GM21390 (cell line): ENCODE results near the gene OR6M1.

ENCODE experiments used
- ATAC-seq: cut with Tn5 transposase; IDR thresholded peaks from one replicate; pipeline ENCODE4 v1.9.1; 2021; ENCODE audit not compliant: unreplicated experiment

The OR6M1 gene, protein sequence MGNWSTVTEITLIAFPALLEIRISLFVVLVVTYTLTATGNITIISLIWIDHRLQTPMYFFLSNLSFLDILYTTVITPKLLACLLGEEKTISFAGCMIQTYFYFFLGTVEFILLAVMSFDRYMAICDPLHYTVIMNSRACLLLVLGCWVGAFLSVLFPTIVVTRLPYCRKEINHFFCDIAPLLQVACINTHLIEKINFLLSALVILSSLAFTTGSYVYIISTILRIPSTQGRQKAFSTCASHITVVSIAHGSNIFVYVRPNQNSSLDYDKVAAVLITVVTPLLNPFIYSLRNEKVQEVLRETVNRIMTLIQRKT

DNA sequence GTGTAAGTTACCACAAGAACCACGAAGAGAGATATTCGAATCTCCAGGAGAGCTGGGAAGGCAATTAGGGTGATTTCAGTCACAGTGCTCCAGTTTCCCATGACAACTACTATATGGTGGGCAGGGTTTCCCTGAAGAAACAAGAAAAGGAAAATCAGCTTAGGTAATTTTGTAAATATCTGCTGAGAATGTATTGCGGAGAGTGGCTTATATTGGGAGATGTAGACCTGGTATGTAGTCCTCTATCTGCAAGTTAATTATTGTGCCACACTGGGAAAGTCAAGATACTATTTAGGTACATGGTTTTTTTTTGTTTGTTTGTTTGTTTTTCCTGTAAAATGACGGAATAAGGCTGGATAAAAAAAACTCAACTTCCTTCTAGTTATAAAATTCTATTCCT, at the start of gene OR6M1:
Gene OR6M1 (minus strand): TSS at position 101 of the 400 bp plus-strand sequence. CDS start 0 bp downstream, at position 101.
- no peak for ATAC-seq

DNA sequence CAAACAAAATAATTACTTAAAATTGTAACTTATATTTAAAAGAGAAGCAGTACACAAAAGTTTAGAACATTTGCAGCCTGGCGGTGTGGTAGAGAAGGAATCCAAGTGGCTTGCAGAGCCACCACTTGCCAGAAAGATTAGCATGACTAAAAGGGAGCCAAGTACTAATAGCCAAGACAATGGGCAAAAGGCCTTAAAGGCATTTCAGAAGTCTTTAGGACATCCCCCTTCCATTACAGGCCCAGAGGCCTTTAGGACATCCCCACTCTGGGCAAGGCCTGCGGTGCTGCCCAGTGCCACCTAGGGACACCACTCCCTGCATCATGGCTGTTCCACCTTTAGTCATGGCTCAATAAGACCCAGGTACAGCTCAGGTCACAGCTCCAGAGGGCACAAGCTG, 46.9 kb upstream of the OR6M1 start:
- ATAC-seq = no peak

DNA sequence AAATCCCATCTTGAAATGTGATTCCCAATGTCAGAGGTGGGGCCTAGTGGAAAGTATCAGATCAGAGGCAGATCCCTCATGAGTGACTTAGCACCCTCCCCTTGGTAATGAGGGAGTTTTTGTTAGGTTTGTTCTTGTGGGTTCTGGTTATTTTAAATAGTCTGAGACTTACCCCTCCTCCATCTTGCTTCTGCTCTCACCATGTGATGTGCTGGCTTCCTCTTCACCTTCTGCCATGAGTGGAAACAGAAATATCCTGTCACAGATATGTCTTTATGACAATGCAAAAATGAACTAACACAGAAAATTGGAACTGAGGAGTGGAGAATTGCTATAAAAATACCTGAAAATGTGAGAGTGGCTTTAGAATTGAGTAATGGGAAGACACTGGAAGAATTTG, 46.2 kb upstream of the OR6M1 start:
- ATAC-seq = no peak

DNA sequence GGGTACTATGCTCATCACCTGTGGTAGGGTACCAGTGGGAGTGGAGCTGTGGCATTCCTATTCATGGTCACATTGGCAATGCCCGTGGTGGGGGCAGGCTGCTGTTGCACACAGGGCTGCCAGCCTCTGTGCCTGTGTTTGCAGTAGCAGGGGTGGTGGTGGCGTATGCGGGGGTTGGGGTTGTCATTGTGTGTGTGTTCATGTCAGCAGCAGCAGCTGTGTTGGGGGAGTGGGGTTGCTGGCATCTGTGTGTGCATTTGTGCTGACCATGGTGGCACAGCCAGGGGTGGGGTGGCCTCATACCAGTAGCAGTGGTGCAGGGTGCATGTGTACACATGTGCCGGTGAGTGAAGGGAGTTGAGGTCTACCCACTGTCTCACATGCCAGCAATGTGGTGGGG, 45.0 kb upstream of the OR6M1 start:
- ATAC-seq = no peak

DNA sequence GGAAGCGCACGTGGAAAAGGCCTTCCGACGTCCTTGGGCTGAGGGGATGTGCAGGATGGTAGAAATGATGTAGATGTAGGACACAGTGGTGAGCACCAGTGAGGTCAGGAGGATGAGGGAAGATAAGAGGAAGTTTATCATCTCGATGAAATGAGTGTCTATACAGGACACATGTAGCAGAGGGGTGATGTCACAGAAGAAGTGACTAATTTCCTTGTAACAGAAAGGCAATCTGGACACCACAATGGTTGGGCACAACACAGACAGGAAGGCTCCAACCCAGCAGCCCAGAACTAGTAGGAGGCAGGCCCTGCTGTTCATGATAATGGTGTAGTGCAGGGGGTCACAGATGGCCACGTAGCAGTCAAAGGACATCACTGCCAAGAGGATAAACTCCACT, 35.0 kb upstream of the OR6M1 start:
- no peak for ATAC-seq

DNA sequence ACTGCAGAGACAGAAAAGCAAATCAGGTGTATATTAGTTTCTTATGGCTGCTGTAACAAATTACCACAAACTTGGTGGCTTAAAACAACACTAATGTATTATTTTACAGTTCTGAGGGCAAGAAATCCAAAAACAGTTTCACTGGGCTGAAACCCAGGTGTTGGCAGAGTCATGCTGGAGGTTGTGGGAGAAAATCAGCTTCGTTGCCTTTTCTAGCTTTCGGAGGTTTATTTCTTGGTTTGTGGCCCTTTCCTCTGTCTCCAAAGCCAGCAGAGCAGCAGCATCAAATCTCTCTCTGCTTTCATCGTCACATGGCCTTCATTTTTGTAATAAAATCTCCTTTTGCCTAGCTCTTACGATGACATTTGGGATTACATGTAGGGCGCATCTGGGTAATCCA, 33.0 kb upstream of the OR6M1 start:
- no peak for ATAC-seq

DNA sequence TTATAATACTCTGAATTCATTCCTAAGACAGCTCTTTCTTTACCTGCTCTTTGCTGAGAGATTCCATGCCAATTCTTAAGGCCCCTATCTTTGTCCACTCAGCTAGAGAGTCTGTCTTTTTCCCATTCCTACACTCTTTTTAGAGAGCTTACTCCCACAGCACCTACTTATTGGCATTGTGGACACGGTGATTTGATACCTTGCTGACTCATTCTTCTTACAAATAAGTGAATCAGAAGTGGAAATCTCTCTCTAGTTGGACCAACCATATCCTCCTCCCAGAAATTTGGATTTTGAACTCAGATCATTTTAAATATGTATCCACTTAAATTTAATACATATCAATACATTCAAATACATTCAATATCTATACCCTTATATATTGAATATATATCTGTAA, 32.5 kb upstream of the OR6M1 start:
- ATAC-seq = no peak

DNA sequence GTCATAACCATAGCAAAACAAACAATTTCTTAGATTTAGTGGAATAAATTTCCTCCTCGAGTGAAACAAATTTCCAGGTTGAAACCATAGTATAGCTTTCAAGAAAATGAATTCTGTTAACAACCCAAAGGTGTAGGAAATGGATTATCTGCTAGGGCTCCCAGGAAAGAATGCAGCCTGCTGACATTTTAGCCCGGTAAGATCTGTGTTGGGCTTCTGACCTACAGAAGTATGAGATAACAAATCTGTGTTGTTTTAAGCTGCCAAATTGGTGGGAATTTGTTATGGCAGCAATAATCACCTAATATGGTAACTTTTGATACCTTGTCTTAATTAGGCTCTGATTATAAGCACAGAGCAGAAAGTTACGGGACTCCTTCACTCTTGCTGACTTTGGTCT, 32.0 kb upstream of the OR6M1 start:
- ATAC-seq = no peak

DNA sequence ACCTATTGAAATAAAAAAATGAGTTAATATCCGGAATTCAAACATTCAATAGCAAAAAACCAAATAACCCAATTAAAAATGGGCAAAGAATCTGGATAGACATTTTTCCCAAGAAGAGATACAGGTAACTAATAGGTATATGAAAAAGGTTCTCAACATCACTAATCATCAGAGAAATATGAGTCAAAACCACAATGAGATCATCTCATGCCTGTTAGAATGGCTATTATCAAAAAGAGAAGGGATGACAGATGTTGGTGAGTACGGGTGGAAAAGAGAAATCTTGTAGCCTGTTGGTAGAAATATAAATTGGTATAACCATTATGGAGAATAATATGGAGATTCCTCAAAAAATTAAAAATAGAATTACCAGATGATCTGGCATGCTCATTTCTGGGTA, 26.9 kb upstream of the OR6M1 start:
- no peak for ATAC-seq

DNA sequence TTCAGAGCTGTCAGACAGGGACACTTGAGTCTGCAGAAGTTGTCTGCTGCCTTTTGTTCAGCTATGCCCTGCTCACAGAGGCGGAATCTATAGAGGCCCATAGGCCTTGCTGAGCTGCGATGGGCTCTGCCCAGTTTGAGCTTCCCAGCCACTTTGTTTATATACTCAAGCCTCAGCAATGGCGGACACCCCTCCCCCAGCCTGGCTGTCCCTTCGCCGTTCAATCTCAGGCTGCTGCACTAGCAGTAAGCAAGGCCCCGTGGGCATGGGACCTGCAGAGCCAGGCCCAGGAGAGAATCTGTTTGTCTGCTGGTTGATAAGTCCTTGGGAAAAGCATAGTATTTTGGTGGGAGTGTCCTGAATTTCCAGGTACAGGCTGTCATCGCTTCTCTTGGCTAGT, 23.6 kb upstream of the OR6M1 start:
- ATAC-seq = no peak

DNA sequence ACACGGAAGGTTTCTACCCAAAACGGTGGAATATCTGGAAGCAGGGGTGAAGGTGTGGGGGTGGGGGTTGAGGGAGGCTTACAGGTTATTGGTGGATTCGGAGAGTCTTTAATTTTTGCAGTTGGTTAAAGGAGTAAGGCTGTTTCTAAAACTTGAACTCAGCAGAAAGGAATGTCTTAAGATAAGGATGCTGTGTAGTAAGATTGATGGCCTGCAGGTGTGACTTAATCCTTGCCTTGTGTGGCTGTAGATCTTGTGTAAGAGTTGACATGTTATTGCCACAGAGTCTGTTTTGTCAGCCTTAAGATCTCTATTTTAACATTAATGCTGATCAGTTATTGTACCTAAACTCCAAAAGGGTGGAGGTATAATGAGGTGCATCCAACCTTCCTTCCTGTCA, 16.4 kb upstream of the OR6M1 start:
- no peak for ATAC-seq

DNA sequence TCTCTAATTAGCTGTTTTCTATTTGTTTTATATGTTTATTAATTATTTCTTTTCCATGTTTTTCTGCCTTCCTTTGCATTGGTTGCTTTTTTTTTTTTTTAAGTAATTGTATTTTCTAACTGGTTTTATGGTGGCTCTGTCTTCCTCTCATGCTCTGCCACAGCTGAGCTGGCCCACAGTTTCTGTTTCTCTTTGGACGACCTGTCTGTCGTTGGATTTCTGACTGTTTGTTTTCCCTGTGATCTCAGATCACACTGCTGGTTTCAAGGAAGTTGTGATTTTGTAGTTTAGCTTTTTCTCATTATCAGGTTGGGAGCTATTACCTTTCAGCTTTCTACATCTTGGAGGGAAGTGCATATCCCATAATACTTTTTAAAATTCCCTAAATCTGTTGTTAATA, 15.9 kb upstream of the OR6M1 start:
- peak; percentile 83 for ATAC-seq

DNA sequence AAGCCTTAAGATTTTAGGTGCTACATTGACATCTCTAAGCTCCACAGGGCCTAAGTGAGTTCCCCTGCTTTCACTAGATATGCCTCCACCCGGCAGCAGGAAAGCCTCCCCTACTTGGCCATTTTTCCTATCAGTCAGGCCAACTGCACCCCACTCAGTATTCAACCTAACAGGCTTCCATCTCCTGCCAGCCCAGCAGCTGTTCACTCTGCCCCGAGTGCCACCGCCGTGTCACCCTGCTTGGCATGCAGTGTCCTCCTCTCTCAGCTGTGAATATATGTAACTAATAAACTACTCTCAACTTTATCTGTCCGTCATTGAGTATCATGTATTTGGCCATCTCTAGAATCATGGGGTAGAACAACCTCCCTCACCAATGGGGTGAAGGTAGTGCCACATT, 9.0 kb upstream of the OR6M1 start:
- no peak for ATAC-seq

DNA sequence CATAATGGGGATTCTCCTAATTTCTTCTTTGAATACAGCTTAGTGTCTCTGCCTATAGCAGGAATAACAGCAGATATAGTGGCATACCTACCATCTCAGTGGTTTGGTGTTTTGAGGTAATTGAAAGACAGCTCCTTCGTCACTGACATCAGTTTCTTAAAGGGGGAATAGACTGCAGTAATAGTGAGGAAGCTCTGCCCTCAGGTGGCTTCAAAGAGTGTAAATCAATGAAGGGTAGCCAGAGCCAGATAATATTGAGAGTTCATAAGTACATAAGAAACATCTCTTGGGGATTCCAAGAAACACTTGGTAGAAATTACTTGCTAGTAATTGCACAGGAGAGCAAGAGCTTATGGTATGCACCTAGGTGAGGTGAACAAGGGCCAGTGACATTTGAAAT, 4.4 kb downstream of the OR6M1 start:
- no peak for ATAC-seq

DNA sequence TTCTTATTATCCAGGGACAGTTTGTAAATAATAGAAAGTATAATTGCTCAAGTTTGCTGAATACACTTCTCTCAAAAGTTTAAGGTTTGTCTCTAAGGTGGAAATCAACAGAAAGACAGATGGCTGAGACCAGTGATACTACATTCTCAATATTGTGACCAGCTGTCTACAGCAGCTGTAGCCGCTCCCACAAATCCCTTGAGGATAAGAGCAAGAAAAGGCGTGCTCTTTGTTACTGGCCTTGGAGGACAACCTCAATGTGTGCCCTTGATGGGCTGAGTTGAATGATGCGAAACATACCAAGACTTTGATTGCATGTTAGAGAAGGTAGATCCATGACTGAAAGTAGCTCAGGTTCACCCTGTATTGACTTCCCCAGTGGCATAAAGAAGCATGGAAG, 6.1 kb downstream of the OR6M1 start:
- no peak for ATAC-seq

DNA sequence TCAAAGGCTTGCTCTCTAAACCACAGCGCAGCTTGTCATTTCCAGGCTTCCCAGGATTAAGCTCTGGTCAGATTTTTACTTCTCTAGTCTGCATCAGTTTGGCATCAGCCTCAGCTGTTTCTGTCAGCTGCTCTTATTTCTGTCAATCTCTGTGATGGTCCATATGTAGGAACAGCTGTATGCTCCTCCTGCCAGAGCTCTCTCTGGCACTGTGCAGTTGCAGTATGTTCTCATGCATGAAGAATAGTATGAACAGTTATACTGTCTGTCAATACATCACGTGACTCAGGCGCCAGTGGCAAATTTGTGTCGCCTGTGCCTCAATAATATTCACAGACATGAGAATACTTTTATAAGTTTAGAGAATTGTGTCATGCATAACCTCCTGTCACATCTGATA, 6.7 kb downstream of the OR6M1 start:
- ATAC-seq = no peak

DNA sequence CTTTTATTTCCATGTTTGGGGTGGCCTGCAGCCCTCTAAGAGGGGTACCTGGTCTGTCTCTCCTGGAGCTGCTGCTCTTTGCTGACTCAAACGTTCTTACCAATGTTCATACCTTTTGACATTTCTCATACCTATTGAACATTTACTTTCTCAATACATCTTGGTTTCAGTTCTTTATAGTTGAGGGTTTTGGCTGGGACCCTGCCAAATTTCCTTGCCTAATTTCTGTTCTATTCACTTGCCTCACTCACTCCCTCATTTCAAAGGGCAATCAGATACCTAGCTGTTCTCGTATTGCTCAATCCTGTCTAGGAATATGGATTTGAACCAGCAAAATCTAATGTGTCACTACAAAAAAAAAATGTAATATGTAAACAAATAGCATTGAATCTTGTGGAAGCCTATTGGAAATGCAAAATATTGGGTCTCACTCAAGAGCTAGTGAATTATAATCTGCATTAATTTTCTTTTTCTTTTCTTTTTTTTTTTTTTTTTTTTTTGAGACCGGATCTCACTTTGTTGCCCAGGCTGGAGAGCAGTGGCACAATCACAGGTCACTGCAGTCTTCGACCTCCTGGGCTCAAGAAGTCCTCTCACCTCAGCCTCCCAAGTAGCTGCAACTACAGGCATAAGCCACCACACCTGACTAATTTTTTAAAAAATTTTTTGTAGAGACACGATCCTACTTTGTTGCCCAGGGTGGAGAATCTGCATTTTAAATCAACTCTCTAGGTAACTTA, 7.5 kb downstream of the OR6M1 start:
- no peak for ATAC-seq

DNA sequence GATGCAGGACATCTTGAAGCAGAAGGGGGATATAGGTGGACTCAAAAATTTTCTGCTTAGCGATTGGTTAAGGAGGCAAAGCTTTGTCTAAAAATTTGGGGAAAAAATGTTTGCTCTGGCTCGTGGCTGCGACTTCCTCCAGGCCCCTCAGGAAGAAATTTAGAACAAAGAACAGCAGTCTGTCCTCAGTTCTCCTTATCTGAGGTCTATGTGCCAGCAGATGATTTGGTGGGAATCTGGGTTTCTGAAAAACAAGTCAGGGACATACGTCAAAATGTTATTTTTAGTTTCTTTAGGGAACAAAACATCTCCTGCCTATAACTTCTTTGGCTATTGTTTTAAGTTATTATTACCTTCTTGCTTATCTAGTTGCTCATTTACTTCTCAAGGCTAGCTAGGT, 8.1 kb downstream of the OR6M1 start:
- no peak for ATAC-seq

DNA sequence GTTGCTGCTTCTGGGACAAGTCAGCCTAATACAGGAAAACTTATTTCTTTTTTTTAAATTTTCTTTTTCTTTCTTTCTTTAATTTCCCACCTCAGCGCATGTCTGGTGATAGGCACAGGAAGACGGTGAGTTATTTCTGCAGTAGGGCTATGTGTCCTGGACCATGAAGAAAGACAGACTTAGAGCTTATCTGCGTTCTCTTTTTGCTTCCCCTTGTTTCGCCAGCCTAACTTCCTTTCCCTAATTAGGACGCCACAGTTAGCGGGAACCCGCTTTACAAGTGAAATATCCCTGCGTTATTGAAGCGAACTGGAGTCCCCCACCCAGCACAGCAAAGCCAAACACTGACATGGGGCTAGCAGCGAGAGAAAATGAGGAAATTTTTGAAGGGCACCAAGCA, 8.6 kb downstream of the OR6M1 start:
- ATAC-seq = no peak

DNA sequence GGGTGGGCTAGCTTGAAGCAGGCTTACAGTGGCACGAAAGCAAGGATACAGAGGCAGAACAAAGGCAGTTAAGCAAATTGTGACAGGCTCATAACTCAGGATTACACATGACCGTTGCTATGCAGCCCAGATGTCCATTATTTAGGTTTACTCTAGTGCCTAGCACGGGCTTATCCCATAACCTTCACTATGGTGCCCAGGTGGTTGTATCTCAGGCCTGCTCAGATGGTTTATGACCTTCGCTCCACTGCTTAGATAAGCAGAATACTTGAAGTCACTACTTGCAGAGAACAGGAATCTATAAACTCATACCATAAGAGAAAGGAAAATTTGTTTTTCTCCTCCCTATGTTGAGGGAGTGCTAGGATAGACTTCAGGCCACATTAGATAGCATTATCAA, 9.0 kb downstream of the OR6M1 start:
- no peak for ATAC-seq

DNA sequence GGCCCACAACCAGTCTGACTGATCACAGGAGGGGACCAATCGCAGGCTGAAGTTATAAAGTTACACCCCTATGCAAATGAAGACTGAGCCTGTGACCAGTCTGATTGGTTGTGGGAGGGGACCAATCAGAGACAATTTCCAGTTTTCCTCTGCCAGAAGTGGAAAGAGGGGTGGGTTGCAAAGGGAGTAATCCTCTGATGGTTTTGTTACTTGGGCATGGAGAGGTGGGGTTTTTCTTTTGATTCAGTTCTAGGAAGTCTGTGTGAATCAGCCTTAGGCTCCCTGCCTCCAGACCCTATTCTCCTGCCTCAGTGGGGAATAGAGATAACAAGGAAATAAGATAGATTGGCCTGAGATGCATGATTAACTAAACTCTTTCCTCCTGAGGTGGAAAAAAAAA, 9.9 kb downstream of the OR6M1 start:
- ATAC-seq = no peak

DNA sequence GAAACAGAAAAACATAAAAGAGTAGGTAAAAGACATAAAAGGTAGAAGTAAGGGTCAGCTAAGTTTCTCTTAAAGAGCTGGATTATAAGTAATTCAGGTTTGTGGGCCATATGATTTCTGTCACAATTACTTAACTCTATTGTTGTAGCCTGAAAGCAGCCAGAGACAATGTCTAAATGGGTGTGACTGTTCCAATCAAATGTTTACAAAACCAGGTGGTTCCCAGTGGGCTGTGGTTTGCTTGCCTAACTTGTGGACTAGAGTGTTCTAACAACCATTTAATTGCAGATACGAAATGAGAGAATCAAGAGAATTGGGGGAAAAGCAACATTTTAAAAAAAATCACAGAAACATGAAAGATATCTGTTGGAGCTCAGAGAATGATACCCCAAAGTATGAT, 22.6 kb downstream of the OR6M1 start:
- no peak for ATAC-seq

DNA sequence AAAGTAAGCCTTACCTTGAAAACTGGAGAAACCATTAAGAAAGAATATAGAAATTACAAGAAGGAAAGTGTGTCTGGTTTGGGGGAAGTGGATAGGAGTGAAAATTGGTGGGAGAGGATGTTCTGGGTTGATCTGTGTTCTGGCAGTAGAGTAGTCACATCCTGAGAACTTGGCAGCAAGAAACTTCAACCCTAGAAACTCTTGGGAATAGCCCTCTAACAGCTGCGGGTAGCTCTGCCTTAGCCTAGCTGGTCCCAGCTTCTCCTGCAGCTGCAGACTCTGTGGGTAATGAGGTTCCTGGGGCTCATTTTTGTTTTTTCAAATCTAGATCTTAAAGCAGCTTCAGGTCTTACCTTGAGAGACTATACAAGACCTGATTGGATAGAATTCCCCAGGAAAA, 27.6 kb downstream of the OR6M1 start:
- ATAC-seq = no peak
